Adrenal gland (tissue), 5 donors: ENCODE measurements around the gene KIF26B.

Experiments used
- POLR2A ChIP-seq, 2 donors: fragments of 450-650 bp; IDR thresholded peaks; one replicate each; pipeline ENCODE4 v1.6.1; 2017; ENCODE audit warnings: antibody characterized with exemption in 2 of 2, mild to moderate bottlenecking in 2 of 2, moderate library complexity in 1 of 2
- TF ChIP-seq, protein P1 (sequence below), 6 experiments: fragments of 450-650 bp in 4 of 6; fragments of 200-600 bp in 2 of 6; sonication (generic) in 1 of 6; IDR thresholded peaks; 1 replicate in 5 of 6; 2 replicates in 1 of 6; pipeline versions ENCODE4 v1.5.1 to v1.8.0; 2016 to 2021; ENCODE audit warnings: antibody characterized with exemption in 6 of 6, mild to moderate bottlenecking in 2 of 6, moderate library complexity in 1 of 6
- donor health status: DM: no; HTN: no; CAD: no.

DNA sequence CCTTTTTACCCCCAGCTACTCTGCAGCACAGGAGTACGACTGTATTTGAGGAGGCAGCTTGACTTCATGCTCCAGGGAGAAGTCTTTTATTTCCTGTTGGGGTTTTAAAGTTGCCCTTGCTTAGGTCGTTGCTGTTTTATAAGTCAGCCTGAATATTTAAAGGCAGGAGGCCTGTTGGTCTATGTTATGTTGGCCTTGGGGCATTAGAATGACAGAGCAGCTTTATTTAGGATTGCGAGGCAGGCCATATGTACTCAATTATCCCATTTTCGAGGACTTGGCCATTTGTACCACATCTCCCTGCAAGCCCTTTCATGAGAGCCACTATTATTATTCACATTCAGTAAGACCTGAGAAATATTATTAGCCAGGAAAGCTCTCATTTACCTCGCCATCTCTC is 47.0 kb downstream of the KIF26B start:
- TF ChIP-seq, protein P1, sequence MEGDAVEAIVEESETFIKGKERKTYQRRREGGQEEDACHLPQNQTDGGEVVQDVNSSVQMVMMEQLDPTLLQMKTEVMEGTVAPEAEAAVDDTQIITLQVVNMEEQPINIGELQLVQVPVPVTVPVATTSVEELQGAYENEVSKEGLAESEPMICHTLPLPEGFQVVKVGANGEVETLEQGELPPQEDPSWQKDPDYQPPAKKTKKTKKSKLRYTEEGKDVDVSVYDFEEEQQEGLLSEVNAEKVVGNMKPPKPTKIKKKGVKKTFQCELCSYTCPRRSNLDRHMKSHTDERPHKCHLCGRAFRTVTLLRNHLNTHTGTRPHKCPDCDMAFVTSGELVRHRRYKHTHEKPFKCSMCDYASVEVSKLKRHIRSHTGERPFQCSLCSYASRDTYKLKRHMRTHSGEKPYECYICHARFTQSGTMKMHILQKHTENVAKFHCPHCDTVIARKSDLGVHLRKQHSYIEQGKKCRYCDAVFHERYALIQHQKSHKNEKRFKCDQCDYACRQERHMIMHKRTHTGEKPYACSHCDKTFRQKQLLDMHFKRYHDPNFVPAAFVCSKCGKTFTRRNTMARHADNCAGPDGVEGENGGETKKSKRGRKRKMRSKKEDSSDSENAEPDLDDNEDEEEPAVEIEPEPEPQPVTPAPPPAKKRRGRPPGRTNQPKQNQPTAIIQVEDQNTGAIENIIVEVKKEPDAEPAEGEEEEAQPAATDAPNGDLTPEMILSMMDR (IDR thresholded peaks at IDR 0.05): no peak
- no peak for TF ChIP-seq POLR2A (IDR thresholded peaks at IDR 0.05)
